ENCODE results near the gene RASSF8.

RASSF8 gene

DNA sequence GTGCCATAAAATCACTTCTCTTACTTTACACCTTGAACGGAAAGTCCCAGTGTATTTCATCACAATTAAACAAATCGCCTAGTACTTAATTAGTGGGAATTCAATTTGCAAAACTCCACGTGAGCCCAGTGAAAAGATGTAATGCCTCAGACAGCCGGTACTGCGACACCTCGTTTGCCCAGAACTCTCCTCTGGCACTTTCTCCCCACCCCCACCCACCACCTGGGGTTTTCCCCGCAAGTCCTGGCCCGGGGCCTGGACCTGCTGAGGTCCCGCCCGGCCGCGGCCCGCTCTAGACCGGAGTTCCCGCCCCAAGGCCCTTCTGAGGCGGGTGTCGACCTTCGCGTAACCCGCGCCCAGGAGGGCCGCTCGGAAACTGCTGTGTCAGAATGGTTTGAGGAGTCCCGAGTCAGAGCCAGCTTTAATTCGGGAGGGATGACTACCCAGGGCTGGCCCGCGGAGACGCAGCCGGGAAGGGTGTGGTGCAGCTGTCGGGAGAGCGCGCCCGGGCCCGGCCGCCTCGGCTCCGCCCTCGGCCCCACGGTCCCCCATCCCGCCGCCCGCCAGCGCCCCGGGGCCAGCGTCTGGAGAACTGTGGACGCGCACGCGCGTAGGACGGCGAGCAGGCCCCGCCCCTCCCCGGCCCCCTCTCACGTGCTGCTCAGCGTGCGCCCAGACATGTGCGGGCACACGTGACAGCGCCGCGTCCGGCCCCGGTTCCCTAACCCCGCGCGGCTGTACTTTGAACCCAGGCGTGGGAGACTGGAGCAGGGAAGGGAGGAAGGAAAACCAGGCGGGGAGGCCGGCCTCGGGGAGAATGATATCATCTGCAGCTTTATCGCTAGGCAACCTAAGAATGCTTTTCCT lies 155.6 kb downstream of the RASSF8 start:
- peak; percentile 90 for DNase-seq

DNA sequence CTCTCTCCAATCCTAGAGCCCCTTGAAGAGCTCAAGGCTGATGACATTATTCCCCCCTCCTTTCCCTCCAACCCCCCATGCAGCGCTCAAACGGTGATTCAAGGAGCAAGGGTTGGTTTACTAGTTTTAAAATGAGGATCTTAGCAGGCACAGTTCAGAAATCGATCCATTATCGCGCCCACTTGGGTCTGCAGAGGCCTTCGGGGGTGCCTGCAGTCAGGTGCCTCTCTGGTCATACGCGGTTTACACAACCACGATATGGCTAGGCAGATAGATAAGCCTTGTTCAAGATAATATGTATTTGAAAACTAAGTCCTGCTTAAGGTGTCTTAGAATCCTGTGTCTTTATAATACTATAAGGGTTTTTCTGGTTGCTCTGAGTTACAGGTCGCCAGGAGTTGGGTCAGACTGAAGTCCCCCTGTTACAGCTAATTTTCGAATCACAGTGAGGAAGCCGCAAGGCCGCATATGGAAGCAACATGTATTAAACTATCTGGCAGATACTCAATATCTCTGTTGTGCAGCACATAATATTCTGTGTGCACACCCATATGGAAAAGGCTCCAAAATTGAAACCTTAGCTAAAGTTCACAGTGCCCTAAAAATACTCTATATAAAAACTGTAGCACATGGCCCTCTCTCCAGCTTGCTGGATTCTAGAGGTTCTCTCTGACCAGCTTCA lies 156.4 kb downstream of the RASSF8 start:
- no peak for DNase-seq

DNA sequence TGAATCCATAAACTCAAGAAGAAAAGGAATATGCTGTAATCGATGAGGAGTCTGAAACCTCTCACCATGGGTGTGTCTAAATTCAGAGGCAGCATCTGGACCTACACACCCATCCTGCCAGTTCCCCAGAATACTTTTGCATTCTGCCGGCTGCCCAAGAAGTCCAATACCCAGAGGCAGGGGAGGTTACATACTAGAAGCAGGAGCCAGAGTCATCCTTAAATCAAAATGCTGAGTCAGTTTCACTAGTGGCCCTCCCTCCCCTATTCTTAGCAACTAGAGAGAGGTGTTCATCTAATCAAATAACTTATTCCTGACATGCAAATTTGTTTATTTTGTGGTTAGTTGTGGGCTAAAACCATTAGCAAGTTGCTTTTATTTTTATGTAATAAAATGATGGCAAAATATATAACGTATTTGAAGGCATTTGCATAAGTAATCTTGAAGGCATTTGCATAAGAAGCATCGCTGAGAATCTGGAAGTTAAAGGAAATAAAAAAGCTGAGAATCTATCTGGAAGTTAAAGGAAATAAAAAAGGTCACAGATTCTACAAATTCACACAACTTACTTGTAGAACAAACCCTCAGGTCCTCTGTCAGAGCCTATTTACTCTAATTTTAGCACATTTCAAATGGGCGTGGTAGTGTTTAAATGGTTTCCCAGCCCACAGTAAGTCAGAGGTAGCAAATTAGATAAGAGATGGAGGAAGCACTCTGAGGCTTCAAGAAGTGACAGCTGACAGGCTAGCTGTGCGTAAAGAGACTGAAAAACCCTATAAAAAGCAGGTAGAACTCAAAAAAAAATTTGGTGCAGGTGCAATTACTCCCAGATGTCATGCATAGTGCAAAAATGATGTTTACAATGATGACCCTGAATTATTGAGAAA lies 158.6 kb downstream of the RASSF8 start:
- peak; percentile 91 for DNase-seq

DNA sequence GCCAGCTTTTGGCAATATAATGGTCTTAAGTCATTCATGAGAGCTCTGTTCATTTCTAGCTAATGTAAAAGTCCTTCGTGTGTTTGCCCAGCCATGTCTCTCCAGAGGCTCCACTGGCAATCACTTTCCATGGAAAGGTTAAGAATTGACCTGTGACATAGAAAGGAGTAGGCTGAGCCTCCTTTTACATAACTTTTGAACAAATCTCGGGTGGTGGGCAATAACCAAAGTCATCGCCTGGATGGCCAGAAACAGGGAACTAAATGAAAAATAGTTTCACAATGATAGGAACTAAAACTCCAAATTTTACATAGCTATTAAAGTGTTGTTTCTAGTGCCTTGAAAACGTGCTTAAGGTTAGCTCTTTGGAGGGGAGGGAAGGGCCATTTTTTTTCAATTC lies 159.8 kb downstream of the RASSF8 start:
- DNase-seq: peak; percentile 48

DNA sequence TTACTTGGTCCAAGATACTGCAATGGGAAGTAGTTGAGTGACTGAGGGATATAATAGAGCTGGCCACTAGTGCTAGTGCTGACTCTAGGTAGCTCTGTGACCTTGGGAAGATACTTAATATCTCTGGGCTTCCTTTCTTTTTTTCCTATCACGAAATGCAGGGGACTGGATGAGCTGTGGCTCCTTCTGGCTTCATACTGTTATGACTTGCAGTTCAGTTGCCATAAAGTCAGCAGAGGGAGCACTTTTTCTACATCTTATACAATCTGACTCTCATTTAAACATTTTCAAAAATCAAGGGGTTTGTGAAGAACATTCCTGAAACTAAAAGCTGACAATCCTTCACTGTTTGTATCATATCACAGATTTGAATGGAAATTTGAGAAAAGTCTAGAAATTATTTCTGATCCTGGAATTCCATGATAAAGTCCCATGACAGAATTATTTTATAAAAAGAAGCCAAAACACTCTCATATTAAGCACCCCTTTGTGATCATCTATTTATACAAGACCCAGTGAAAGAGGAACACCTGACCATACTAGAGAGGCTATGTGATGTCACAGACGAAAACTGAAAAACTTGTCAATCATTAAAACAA lies 161.0 kb downstream of the RASSF8 start:
- DNase-seq: peak; percentile 83

DNA sequence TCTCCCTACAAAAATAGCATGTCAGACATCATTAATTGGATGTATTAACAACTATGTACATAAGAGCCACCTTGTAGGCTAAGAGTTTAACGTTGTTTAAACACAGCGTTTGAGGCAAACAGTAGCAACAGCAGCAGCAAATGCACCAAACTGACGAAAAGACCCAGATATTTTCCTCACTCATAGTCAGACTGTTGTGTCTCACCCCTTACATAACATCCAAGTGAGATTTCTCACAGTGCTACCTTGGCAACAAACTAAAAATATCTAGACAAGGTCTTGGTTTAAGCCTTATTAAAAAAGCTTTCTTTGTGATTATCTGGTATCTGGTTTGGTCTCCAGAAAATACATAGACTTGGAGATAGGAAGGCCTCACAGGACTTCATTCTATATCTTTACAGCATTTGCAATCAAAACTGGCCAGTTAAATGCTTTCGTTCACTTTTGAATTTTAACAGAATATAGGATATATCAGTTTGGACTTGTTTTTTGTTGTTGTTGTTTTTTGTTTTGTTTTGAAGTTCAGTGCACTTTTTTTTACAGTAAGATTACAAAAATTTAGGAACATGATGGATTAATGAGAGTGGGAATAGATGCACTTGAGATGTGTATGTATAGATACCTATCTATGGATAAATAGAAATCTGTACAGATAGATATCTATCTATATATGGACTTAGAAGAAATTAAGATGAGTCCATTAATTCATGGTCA lies 162.2 kb downstream of the RASSF8 start:
- peak; percentile 51 for DNase-seq

DNA sequence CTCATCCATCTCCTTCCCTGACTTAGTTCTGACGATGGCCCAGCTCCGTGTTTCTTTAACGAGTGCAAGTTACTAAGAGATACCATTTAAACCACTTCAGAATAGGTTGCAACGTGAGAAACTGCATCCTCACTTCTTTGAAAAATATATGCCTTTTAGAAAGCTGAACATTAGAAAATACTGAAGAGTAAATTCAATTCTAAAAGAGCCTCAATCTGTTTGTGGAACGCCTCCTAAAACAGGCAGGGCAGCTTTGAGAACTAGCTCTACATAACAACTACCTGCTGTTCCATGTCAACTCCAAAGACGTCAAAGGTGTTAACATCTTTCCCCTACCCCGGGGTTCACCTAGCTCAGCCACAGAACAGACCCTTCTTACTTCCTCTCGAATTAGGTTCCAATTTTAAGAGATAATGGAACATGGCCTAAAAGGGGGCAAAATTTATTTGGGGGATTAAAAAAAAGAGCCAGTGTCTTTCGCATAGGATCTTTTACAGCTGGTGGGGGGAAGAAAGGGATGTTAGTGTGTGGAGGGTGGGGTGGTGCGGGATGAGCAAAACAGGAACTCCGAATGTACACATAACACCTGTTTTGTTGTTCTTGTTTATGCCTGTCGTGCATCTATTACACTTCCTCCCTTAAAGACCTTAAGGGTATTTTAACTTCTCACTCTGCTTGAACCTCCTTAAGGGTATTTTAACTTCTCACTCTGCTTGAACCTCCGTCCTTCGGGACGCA lies 163.0 kb downstream of the RASSF8 start:
- DNase-seq: peak; percentile 72

DNA sequence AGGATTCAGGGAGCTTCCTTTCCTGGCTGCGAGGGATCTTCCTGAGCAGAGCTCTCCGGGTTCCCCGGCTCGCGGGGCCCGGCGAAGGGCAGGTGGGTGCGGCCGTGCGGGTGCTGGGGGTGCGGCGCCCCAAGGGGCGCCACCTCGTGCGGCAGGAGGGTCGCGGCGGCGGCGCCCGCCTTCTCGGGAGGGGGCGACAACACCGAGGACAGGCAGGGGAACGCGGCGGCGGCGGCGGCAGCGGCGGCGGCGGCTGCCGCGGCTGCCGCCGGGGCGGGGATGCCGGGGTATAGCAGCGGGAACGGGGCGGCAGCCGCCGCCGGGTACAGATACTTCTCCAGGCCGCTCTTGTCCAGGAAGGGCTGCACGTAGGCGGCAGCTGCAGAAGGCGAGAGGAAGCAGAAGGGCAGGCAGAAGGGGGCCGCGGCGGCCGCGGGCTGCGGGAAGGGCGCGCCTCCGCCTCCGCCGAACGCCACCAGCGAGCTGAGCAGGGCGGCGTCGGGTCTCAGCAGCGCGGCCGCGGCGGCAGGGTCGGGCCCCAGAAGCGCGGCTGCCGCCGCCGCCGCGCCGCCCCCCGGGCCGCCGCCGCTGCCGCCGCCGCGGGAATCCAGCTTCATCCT lies 163.7 kb downstream of the RASSF8 start:
- DNase-seq: peak; percentile 31

DNA sequence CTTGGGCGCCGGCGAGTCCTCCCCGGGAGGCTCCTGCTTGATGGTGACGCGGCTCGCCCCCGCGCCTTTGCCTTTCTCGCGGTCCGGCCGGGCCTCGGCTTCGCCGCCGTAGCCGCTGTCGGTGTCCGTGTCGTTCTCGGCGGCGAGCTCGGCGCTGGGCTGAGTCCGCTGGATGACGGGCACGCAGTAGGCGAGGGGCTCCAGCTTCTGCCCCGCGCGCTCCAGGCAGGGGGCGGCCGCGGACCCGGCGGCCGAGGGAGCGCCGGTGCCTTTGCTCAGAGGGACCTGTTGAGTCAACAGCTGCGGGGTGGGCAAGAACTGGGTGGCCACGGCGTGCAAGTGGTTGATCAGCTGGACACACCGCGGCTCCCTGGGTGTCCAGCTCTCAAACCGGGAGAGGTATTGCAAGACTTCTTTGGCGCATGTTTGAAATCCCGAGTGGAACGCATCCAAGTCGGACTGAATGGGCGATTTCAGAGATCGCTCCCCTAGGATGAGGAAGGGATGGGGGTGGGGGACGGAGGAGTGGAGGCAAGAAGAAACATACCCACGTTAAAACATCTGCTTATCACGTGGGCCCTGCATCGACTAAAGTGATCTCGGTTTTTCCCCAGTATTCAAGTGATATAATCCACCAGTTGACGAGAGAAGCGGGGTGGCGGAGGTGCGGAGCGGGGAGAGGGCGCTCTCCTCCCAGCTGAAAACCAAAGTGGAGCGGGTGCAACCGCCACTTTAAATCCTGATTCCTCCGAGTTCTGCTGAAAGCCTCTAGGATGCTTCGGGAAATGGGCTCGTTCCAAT lies 164.4 kb downstream of the RASSF8 start:
- peak; percentile 64 for DNase-seq

DNA sequence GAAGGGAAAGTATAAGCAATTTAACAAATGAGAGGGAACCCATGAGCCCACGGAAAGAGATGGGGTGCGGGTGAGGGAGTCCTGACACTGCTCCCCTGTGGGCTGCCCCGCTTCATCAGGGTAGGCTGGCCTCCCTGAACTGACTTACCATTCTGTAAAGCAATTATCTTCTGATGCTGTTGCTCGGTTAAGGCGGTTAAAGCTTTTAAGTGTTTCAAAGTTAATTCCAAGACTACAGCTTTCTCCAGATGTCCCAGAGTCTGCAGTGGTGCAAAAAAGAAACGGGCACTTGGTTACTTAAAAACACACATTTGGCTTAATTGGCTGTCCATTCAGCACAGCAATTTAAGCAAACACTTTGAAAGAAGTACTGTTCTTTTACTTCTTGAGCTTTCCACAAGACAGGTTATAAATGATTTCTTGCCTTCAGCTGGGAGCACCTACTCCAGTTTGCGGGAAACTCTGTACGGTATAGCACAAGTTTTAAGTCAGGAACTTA lies 165.0 kb downstream of the RASSF8 start:
- no peak for DNase-seq

DNA sequence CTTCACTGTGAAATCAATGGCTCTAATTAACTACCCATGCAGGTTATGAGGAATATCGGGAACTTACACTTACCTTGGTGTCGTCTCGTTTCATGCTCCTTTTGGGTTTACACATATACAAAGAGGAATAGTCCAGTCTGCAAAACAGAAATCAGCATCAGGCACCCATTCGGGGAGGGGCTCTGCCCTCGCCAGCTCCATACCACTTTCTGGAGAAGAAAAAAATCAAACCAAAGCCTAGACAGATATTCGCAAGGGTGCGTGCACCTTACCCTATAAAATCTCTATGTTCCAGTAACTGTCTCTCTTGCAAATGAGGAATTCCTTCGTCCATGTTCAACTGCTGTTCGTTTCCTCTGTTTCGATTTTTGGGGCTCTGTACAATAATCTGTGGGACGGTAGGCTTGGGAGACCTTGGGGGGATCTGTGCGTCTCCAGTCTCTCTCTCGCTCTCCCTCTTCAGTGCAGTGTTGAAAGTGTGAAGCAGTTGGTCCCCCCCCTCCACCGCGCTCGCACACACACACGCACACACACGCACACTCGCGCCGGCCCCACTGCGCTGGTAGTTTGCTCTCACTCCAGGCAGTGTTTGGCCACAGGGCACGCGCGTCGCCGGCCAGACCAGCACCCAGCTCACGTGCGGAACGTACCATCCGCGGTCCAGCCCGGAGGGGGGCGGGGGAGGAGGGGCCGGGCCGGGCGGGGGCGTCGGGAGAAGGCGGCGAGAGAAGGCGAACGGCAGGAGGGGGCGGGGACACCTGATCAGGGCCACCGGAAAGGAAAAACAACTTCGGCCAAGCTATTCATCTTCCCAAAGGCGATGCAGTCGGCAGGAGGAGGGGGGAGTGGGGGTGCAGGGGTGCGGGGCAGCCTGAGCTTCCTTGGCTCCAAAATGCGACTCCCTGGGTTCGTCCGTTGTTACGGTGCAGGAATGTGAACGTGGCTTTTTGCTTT lies 166.2 kb downstream of the RASSF8 start, which contains the start of gene BHLHE41:
Gene BHLHE41 (minus strand): TSS at position 592 of the 954 bp plus-strand sequence. CDS start 258 bp downstream, at position 334.
- peak; percentile 84 for DNase-seq

DNA sequence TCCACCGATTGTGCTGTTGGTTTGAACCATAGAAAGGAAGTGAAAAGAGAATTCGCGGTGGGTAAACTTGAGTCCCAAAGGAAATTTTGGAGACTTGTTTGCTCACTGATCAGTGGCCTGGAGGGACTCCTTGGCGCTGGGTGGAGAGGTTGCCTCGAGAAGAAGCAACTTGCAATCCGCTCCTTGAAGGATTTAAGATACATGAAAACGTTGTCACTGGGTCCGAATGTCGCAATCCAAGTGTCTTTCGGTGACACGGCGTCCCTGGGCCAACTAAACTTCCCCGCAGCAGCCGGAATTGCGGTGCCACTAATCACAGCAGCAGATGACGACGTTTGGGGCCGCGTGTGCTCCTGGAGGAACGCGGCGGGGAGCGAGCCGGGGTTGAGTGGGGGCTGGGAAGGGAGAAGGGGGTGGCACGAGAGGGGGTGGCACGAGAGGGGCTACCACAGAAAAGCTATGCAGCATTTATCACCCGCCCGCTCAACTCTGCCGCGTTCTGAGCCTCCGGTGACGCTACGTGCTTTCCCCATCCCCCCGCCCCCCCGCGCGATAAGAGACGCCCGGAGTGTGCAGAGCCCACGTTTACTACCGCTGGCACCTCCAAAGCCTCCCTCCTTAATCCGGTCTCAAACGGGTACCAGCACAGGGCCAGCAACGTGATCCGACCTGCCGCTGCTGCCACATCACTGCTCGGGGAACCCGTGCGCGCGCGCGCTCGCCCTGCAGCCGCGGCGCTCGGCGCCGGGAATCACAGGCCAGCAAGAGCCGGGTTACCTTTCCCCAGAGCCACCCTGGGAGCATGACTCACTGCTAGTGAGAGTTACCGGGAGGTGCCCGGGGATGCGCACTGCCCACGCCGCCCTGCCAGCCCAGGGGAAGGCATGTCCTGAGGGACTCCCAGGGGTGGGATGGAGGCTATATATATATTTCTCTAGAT lies 167.2 kb downstream of the RASSF8 start:
- peak; percentile 76 for DNase-seq

DNA sequence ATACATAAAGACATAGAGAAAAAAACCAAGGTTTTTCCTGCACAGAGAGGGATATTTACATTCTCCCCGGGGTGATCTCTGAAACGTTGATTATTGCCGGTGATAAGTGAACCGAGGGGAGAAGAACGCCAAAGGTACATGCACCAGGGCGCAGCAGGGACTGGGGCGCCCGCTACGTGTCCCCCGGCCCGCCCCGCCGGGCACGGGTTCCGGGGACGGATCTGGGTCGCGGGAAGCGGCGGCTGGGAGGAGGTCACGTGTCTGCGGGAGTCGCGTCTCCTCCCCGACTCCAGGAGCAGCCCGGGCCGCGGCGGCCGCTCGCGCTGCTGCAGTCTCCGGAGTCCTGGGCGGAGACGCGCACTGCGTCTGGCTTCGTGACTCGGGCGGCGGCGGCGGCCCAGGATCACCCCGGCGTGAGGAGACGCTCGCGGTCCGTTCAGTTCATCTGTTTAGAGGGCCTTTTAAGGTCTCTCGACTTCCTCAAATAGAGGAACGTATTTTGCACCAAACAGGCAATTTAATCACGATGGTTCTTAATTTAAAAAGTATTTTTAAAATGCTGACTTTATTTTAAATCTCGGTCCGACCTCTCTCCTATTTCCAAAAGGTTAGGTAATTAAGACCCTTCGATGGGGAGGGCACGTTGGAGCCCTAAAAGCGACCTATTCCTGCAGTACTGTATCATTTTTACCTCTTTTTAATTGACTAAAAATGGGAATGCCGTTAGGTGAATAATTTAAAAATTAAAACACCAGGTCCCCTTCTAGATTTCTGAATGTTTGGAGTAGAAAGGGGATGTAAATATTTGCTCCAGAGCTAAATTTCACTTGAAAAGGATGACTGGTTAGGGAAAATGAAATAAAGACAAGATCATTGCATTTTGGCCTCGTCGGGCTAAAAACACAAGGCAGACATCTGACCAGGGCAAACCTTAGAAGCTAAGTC lies 168.1 kb downstream of the RASSF8 start:
- DNase-seq: peak; percentile 83

DNA sequence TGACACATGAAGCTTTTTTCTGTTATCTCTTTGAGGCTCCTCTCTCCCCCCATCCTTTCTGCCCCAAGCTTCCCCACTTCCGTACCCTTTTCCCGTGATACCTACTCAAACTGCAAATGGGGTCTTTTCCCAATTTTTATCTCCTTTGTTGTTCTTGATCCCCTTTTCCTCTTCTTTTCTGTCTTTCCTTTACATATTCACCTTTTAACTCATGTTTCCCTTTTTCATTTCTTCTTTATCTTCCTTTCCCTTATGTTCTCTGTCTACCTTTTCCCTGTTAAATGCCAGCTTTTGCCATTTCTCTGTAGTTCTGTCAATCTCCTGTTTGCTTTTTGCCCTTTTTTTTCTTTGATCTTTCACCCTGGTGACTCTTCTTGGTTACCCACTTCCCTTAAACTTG lies 168.9 kb downstream of the RASSF8 start:
- DNase-seq: no peak

DNA sequence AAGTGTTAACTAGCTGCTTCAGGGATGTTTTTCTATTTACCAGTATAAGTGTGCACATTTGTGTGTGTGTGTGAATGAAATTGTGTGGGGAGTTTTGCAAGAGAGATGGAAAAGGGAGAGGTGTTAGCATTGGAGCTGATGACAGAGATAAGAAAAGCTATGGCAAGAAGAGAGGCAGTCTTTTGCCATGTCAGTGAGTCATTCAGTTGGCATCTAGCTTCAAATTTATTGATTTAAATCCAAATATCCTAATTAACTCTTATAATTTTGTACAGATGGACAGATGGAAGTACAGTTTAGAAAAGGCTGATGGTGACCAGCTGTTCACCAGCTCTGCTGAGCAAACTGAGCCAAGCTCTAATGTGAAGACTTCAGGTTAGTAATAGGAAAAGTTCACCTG lies 169.7 kb downstream of the RASSF8 start:
- no peak for DNase-seq

All from NCI-H526 treated with DMSO at 0.1 percent for 48 hours (cell line).